ENCODE measurements around the gene CDK16.
"Not testable (repeated sequence)": the region's sequence is repeated elsewhere in the genome, so short reads cannot be mapped to it uniquely, and the experiment has no call there.

CDK16 gene

DNA sequence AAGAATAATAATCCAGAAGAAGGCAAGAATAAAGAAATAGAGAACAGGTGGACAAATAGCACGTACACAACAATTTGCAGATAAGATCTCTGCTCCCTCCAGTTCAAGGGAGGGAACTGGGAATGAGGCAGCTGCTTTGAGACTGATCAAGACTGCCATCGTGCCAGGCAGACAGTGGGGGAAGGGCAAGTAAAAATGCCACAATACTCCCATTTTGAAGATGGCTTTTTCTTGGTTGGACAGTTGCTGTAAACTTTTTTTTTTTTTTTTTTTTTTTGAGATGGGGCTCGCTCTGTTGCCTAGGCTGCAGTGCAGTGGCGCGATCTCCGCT is 31.5 kb downstream of the CDK16 start:
- DNase-seq (ENCODE audit: low read depth in 2 of 2), result no peak

DNA sequence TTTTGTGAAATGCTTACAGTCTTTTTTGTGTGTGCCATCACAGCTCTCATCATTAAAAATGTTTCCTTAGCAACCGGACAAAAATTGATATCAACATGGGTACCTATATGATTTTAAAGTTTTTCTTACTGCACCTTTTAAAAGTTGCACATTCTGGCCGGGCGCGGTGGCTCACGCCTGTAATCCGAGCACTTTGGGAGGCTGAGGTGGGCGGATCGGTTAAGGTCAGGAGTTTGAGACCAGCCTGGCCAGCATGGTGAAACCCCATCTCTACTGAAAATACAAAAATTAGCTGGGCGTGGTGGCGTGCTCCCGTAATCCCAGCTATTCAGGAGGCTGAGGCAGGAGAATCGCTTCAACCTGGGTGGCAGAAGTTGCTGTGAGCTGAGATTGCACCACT is 39.1 kb downstream of the CDK16 start:
- DNase-seq (ENCODE audit: low read depth in 2 of 2), result not testable (repeated sequence)

- DNase-seq (ENCODE audit: low read depth in 2 of 2), result no peak
Observed at GRCh38 chrX:47264483-47265173, 46.1 kb downstream of the CDK16 start.

DNA sequence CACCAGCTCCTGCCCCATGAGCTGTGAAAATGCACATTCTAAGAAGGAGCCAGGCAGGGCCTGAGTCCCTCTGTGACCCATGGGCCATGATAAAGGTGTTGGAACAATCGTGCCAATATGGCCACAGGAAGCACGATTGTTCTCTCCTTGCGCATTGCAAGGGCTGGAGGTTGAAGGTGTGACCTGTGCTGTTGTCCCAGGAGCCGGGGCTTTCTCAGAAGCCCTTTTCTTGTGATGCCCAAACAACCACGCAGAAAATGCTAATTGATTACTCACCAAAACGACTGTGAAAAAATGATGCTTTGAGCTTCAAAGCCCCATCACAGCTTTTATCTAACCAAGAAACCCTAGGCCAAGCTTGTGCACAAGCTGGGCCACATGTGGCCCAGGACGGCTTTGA is 48.2 kb downstream of the CDK16 start:
- no peak for DNase-seq (ENCODE audit: low read depth in 2 of 2)

DNA sequence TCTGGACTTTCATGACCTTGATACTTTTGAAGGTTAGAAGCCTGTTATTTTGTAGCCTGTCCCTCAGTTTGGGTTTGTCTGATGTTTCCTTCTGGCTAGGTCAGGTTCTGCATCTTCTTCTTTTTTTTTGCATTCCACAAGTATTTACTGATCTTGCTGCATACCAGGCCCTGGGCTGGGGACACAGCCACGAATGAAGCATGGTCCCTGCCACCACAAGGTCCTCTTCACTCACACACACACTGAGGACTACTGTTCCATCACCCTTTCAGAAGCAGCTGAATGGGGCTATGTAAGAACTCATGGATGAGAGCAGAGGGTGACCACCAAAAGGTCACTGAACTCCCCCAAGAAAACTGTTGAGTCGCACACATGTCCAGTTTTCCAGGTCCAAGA is 53.5 kb downstream of the CDK16 start:
- DNase-seq (ENCODE audit: low read depth in 2 of 2), result no peak

- no peak for DNase-seq (ENCODE audit: low read depth in 2 of 2)
Observed at GRCh38 chrX:47273011-47273730, 54.7 kb downstream of the CDK16 start.

DNA sequence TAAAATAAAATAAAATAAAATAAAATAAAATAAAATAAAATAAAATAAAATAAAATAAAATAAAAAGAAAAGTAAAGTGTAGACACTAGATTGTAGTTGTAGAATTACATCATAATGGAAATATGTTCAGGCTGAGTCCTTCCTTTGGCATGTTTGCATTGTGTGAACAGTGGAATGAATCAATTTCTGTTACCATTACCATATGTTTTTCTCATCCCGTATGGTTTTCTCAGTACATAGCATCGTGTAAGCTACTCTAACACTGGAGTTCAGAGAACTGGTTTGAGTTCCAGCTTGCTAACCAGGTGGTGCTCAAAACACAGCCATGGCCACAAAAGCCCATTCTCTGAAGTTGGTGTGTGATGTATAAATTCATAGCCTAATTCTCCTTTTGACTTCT is 60.2 kb downstream of the CDK16 start:
- DNase-seq (ENCODE audit: low read depth in 2 of 2), result no peak
